ENCODE measurements around the gene NCOA7. TPM values are rescaled to one million over a fixed set of nuclear protein-coding genes. Genes with fewer than 3 reads are reported as not detected.
"Not testable (repeated sequence)": the region's sequence is repeated elsewhere in the genome, so short reads cannot be mapped to it uniquely, and the experiment has no call there.

The NCOA7 gene
- total RNA-seq, 2 experiments from 2014 or later, result 34.6 to 35.7 TPM

DNA sequence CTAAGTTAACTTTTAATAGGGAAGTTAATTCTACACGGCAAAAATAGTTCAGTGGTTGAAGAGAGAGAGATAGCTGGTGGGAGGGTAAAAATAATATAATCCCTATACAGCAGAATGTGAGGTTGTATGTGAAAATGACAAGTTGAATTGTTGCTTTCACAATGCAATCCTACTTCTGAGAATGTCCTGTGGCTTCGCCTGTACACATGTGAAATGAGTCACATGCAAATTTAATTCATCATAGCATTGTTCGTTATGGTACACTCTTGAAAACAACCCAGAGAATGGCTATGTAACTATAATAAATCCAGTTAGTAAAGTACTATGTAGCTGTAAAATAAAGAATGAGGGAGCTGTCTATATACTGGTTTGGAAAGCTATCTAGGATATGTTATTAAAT is 119.8 kb downstream of the NCOA7 start:
- no peaks in the 10 kb centered on the region for H3K4me1 ChIP-seq (ENCODE audit: insufficient read depth, low read length)
- DNase-seq, result no peak
- TF ChIP-seq CTCF (IDR thresholded peaks at IDR 0.05), result no peak
- no peaks in the 10 kb centered on the region for H3K27me3 Mint-ChIP-seq
- no peak overlapping the region for H3K27ac Mint-ChIP-seq
- H3K36me3 Mint-ChIP-seq (ENCODE audit: low read depth), result peaks cover 33% of the 10 kb centered on the region
- no peak overlapping the region for H3K4me3 ChIP-seq (ENCODE audit: low read length)
- H3K4me1 Mint-ChIP-seq (ENCODE audit: low read depth), result no peaks in the 10 kb centered on the region
- no peak for ATAC-seq (ENCODE audit: poor library complexity)
- intact Hi-C loops (cut with DNase I, micrococcal nuclease), result no loop called here
- POLR2A ChIA-PET, result no interaction called here
- H3K36me3 ChIP-seq (ENCODE audit: insufficient read depth, low read length), result peaks cover 40% of the 10 kb centered on the region
- H3K27ac ChIP-seq (ENCODE audit: low read depth in 1 of 2, low read length in 2 of 2), result no peak overlapping the region
- no peaks in the 10 kb centered on the region for H3K27me3 ChIP-seq (ENCODE audit: control insufficient read depth in 1 of 2, insufficient read depth in 2 of 2, low read length in 2 of 2)
- no peaks in the 10 kb centered on the region for H3K9me3 ChIP-seq (ENCODE audit: control insufficient read depth in 1 of 2, insufficient read depth in 1 of 2, low read length in 2 of 2)
- H3K4me3 Mint-ChIP-seq, result no peak overlapping the region
- no peaks in the 10 kb centered on the region for H3K9me3 Mint-ChIP-seq
- CTCF ChIA-PET, result no interaction called here

DNA sequence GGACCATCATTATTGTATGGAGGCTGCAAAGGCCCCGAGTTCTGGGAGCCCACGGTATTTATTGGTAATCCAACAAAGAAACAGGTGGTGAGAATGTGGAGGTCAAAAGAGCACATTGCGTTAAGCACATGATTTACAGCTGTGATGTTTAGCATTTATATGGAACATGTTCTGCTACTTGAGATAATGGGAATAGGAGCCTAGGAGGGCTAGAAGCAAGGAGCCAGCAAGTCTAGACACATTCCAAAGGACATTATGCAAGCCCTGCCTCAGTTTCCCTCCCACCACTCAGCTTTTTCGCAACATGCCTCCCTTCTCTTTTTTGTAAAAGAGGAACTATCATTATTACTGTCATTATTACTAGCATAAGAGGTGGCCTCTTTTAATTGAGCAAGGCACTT is 120.3 kb downstream of the NCOA7 start:
- POLR2A ChIA-PET; DNase-seq; H3K4me3 Mint-ChIP-seq; intact Hi-C loops (cut with DNase I, micrococcal nuclease); H3K27ac Mint-ChIP-seq; H3K4me3 ChIP-seq (ENCODE audit: low read length); H3K4me1 Mint-ChIP-seq (ENCODE audit: low read depth); H3K27me3 ChIP-seq (ENCODE audit: control insufficient read depth in 1 of 2, insufficient read depth in 2 of 2, low read length in 2 of 2); H3K27me3 Mint-ChIP-seq; H3K9me3 Mint-ChIP-seq; ATAC-seq (ENCODE audit: poor library complexity); H3K4me1 ChIP-seq (ENCODE audit: insufficient read depth, low read length); H3K27ac ChIP-seq (ENCODE audit: low read depth in 1 of 2, low read length in 2 of 2); CTCF ChIA-PET; H3K9me3 ChIP-seq (ENCODE audit: control insufficient read depth in 1 of 2, insufficient read depth in 1 of 2, low read length in 2 of 2): not testable (repeated sequence)
- H3K36me3 Mint-ChIP-seq (ENCODE audit: low read depth), result peaks cover 38% of the 10 kb centered on the region
- H3K36me3 ChIP-seq (ENCODE audit: insufficient read depth, low read length), result peaks cover 45% of the 10 kb centered on the region

GRCh38 chr6:125912430-125912829 is 121.7 kb downstream of the NCOA7 start:
- H3K9me3 Mint-ChIP-seq; H3K9me3 ChIP-seq (ENCODE audit: control insufficient read depth in 1 of 2, insufficient read depth in 1 of 2, low read length in 2 of 2); H3K4me1 Mint-ChIP-seq (ENCODE audit: low read depth); H3K27me3 ChIP-seq (ENCODE audit: control insufficient read depth in 1 of 2, insufficient read depth in 2 of 2, low read length in 2 of 2); CTCF ChIA-PET; H3K27ac Mint-ChIP-seq; DNase-seq; ATAC-seq (ENCODE audit: poor library complexity); H3K4me3 ChIP-seq (ENCODE audit: low read length); H3K4me1 ChIP-seq (ENCODE audit: insufficient read depth, low read length); intact Hi-C loops (cut with DNase I, micrococcal nuclease); H3K27ac ChIP-seq (ENCODE audit: low read depth in 1 of 2, low read length in 2 of 2); H3K27me3 Mint-ChIP-seq; H3K4me3 Mint-ChIP-seq: not testable (repeated sequence)
- peaks cover 52% of the 10 kb centered on the region for H3K36me3 Mint-ChIP-seq (ENCODE audit: low read depth)
- POLR2A ChIA-PET, result interaction anchor here (1.3 kb wide), 1 partner anchor 122 kb away, joined by 3 read pairs; the partner anchor contains the start of gene NCOA7
- H3K36me3 ChIP-seq (ENCODE audit: insufficient read depth, low read length), result peaks cover 54% of the 10 kb centered on the region

- no peaks in the 10 kb centered on the region for H3K27me3 ChIP-seq (ENCODE audit: control insufficient read depth in 1 of 2, insufficient read depth in 2 of 2, low read length in 2 of 2)
- CTCF ChIA-PET, result interaction anchor here (0.9 to 1.7 kb wide), 2 partner anchors 10 to 43 kb away, joined by 4 to 5 read pairs; partner anchors contain the start of gene HINT3
- intact Hi-C loops (cut with DNase I, micrococcal nuclease), result no loop called here
These were observed 122.4 kb downstream of the NCOA7 start for GRCh38 chr6:125913145-125913544.

More at GRCh38 chr6:125913145-125913544, 122.4 kb downstream of the NCOA7 start:
- no peak overlapping the region for H3K4me3 ChIP-seq (ENCODE audit: low read length)
- DNase-seq (no peak), ATAC-seq (ENCODE audit: poor library complexity) (no peak)
- H3K27ac ChIP-seq (ENCODE audit: low read depth in 1 of 2, low read length in 2 of 2), result no peak overlapping the region
- Mint-ChIP-seq H3K27ac (no peak overlapping the region), H3K27me3 (no peaks in the 10 kb centered on the region), H3K9me3 (no peaks in the 10 kb centered on the region), H3K4me3 (no peak overlapping the region), H3K4me1 (ENCODE audit: low read depth) (peaks cover 10% of the 10 kb centered on the region), H3K36me3 (ENCODE audit: low read depth) (peaks cover 53% of the 10 kb centered on the region)
- H3K36me3 ChIP-seq (ENCODE audit: insufficient read depth, low read length), result peaks cover 52% of the 10 kb centered on the region
- POLR2A ChIA-PET, result no interaction called here
- H3K9me3 ChIP-seq (ENCODE audit: control insufficient read depth in 1 of 2, insufficient read depth in 1 of 2, low read length in 2 of 2), result no peaks in the 10 kb centered on the region
- no peak for TF ChIP-seq CTCF (IDR thresholded peaks at IDR 0.05)
- H3K4me1 ChIP-seq (ENCODE audit: insufficient read depth, low read length), result peaks cover 1% of the 10 kb centered on the region

Data from CD4-positive, alpha-beta T cell (primary cell).